Gastroesophageal sphincter (tissue), 4 donors: ENCODE results near the gene PDPN. TPM values are rescaled to one million over a fixed set of nuclear protein-coding genes. Genes with fewer than 3 reads are reported as not detected.
A peak's percentile ranks its signal among the peaks of the same experiment; 100 is the strongest.

Experiments used
- ATAC-seq: fragments of 150-250 bp; one replicate; pipeline ENCODE4 v1.9.1; 2016; ENCODE audit warnings: mild to moderate bottlenecking, moderate library complexity
- H3K27ac ChIP-seq, 4 donors: fragments of 200-600 bp; sonication (generic) in 3 of 4; 1 replicate in 3 of 4; 2 replicates in 1 of 4; pipeline ENCODE4 v1.5.1; 2016 to 2019
- H3K27me3 ChIP-seq: fragments of 200-600 bp; sonication (generic); one replicate; pipeline ENCODE4 v1.5.1; 2019
- H3K36me3 ChIP-seq, 2 donors: fragments of 200-600 bp; sonication (generic); one replicate each; pipeline ENCODE4 v1.5.1; 2019; ENCODE audit warnings: control low read depth in 1 of 2
- H3K4me1 ChIP-seq, 3 donors: fragments of 200-600 bp; sonication (generic); 1 replicate in 2 of 3; 2 replicates in 1 of 3; pipeline ENCODE4 v1.5.1; 2016 to 2019; ENCODE audit warnings: control low read depth in 2 of 3
- H3K4me3 ChIP-seq, 2 donors: fragments of 200-600 bp; sonication (generic); one replicate each; pipeline ENCODE4 v1.5.1; 2019; ENCODE audit warnings: mild to moderate bottlenecking in 1 of 2, moderate library complexity in 1 of 2
- H3K9me3 ChIP-seq, 3 donors: fragments of 200-600 bp; sonication (generic); one replicate each; pipeline ENCODE4 v1.5.1; 2017 to 2019; ENCODE audit warnings: control low read depth in 2 of 3
- CTCF ChIP-seq, 4 experiments: fragments of 200-600 bp in 2 of 4; fragments of 450-650 bp in 2 of 4; sonication (generic) in 1 of 4; IDR thresholded peaks; one replicate each; pipeline ENCODE4 v1.5.1; 2017 to 2019; ENCODE audit warnings: antibody characterized with exemption in 4 of 4, mild to moderate bottlenecking in 2 of 4, moderate library complexity in 2 of 4
- EP300 ChIP-seq: sonication (generic); formaldehyde crosslinking; IDR thresholded peaks from one replicate; pipeline ENCODE4 v1.6.1; 2017; ENCODE audit warnings: antibody characterized with exemption, mild to moderate bottlenecking
- POLR2A ChIP-seq, 2 donors: fragments of 450-650 bp; IDR thresholded peaks; one replicate each; pipeline ENCODE4 v1.6.1; 2017; ENCODE audit warnings: antibody characterized with exemption in 2 of 2, mild to moderate bottlenecking in 2 of 2, moderate library complexity in 1 of 2
- POLR2AphosphoS5 ChIP-seq: sonication (generic); formaldehyde crosslinking; IDR thresholded peaks from one replicate; pipeline ENCODE4 v1.6.1; 2017; ENCODE audit warnings: antibody characterized with exemption
- WGBS, 2 donors: methylation state at CpG; one replicate each; pipeline ENCODE4 v1.1.5; 2018; ENCODE audit warnings: low coverage in 1 of 2; 5-methylcytosine and 5-hydroxymethylcytosine counted together
- total RNA-seq, 4 donors: library from RNA; depleted of rRNA; stranded (reverse); fragments of >200 nt; gene quantifications; one replicate each; pipeline ENCODE4 v1.1.0, GENCODE V29; 2016

The PDPN gene
- total RNA-seq, 4 donors from 2014 or later: 10.9 to 31.6 (median 17.3) TPM

- WGBS, 2 donors: 52 to 80% methylated on average over 6 to 8 of the region's 27 CpGs
- no peak for TF ChIP-seq POLR2A (IDR thresholded peaks at IDR 0.05)
- TF ChIP-seq EP300: no peak
- no peak for TF ChIP-seq CTCF (IDR thresholded peaks at IDR 0.05)
- TF ChIP-seq POLR2AphosphoS5: no peak
- Histone ChIP-seq H3K4me1 (peaks cover 0 to 15% (median 0%) of the 10 kb centered on the region in 3 donors), H3K36me3 (no peaks in the 10 kb centered on the region), H3K9me3 (no peaks in the 10 kb centered on the region), H3K4me3 (peak overlapping the region in 1 of 2 donors; percentile 55), H3K27me3 (peaks cover 81% of the 10 kb centered on the region), H3K27ac (peak overlapping the region in 2 of 4 donors; percentile 76 to 84)
- ATAC-seq: no peak
Observed at GRCh38 chr1:13582713-13583443, 754 bp upstream of the PDPN start.

- 20 to 32% methylated on average over 1 to 10 of the region's 47 CpGs for WGBS, 2 donors
- Histone ChIP-seq H3K27ac (peak overlapping the region; percentile 53 to 84 (median 65)), H3K4me3 (peak overlapping the region; percentile 33 to 55), H3K4me1 (peaks cover 0 to 15% (median 0%) of the 10 kb centered on the region in 3 donors), H3K27me3 (peaks cover 72% of the 10 kb centered on the region), H3K9me3 (no peaks in the 10 kb centered on the region), H3K36me3 (no peaks in the 10 kb centered on the region)
- TF ChIP-seq POLR2A (IDR thresholded peaks at IDR 0.05) (peak in 1 of 2 donors; percentile 37), EP300 (no peak), POLR2AphosphoS5 (no peak), CTCF (IDR thresholded peaks at IDR 0.05) (no peak)
- ATAC-seq: peak; percentile 75
Observed at GRCh38 chr1:13583966-13584791, 547 bp downstream of the PDPN start.

DNA sequence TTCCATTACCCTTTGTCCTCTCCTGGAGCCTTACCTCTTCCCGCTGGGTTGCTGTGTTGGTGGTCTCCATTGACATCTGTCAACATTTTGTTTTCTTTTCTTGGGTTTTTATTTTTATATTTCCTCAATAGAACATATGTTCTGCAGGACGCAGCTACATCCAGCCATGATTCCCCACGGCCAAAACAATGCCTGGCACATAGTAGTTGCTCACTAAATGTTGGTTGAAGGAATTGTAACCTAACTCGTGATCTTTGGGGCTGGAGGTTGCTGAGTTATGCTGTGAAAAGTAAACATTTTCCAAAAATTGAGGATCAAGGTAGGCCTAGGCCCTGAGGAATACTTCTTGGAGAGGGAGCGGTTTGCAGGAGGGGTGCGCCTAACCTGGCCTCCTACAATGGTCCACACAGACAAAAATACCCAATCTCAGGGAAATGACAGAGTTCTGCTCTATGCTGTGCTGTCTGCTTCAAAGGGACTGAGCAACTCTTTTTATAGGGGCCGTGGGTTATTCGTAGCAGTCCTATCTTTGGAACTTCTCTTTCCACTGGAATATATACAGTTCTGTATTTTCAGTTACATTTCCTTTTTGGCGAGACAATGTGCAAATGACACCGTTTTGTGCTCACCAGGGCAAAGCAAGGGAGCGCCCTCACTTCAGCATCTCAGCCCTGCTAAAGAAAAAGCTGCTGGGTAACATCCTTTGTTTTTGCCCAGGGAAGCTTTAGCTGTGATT, 1.4 kb downstream of the PDPN start:
- Histone ChIP-seq H3K27ac (peak overlapping the region in 3 of 4 donors; percentile 53 to 84 (median 76)), H3K4me3 (peak overlapping the region in 1 of 2 donors; percentile 55)
- WGBS, 2 donors: 82 to 91% methylated on average over 9 to 10 of the region's 11 CpGs

DNA sequence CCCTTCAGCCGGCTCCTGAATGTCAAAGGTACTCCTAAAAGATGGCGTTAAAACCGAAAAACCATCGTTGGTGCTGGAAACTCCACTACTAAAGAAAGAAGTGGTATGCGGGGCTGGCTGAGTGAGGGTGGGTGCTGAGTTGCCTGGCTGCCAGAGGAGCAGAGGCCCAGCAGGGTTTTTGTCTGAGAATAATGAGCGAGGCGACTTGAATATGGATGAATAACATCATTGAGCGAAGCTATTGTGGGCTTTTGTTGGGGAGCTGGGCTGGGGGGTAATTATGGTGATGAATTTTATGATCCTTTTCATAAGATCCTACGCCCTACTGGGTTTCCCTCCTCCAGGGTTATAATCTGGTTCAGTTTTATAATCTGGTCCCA, 2.0 kb downstream of the PDPN start:
- no peaks in the 10 kb centered on the region for H3K9me3 ChIP-seq
- peaks cover 64% of the 10 kb centered on the region for H3K27me3 ChIP-seq
- 68 to 77% methylated on average over 7 to 9 of the region's 9 CpGs for WGBS, 2 donors
- peak overlapping the region in 2 of 4 donors; percentile 53 to 84 for H3K27ac ChIP-seq
- H3K36me3 ChIP-seq: no peaks in the 10 kb centered on the region
- ATAC-seq: no peak
- TF ChIP-seq CTCF (IDR thresholded peaks at IDR 0.05) (no peak), EP300 (no peak), POLR2A (IDR thresholded peaks at IDR 0.05) (no peak), POLR2AphosphoS5 (no peak)
- H3K4me3 ChIP-seq: peak overlapping the region in 1 of 2 donors; percentile 55
- peaks cover 0 to 15% (median 0%) of the 10 kb centered on the region in 3 donors for H3K4me1 ChIP-seq

More for the DNA sequence above, 1.4 kb downstream of the PDPN start:
- Histone ChIP-seq H3K9me3 (no peaks in the 10 kb centered on the region), H3K4me1 (peaks cover 0 to 15% (median 0%) of the 10 kb centered on the region in 3 donors), H3K36me3 (no peaks in the 10 kb centered on the region), H3K27me3 (peaks cover 70% of the 10 kb centered on the region)
- TF ChIP-seq POLR2AphosphoS5: no peak
- TF ChIP-seq CTCF (IDR thresholded peaks at IDR 0.05): no peak
- TF ChIP-seq EP300: no peak
- TF ChIP-seq POLR2A (IDR thresholded peaks at IDR 0.05): no peak
- ATAC-seq: no peak
